CD4-positive, alpha-beta T cell treated with Interleukin-17A for 4 hours (primary cell): ENCODE results near the gene KLHDC1.
"Not testable (repeated sequence)": the region's sequence is repeated elsewhere in the genome, so short reads cannot be mapped to it uniquely, and the experiment has no call there.

Experiments
- DNase-seq: peaks from one replicate; pipeline ENCODE4 v3.0.0-alpha.2; 2020; ENCODE audit warnings: mixed read lengths

Gene KLHDC1, protein sequence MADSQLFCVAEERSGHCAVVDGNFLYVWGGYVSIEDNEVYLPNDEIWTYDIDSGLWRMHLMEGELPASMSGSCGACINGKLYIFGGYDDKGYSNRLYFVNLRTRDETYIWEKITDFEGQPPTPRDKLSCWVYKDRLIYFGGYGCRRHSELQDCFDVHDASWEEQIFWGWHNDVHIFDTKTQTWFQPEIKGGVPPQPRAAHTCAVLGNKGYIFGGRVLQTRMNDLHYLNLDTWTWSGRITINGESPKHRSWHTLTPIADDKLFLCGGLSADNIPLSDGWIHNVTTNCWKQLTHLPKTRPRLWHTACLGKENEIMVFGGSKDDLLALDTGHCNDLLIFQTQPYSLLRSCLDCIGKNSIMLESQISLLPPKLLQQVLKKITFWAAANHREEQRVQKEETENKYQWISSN

DNA sequence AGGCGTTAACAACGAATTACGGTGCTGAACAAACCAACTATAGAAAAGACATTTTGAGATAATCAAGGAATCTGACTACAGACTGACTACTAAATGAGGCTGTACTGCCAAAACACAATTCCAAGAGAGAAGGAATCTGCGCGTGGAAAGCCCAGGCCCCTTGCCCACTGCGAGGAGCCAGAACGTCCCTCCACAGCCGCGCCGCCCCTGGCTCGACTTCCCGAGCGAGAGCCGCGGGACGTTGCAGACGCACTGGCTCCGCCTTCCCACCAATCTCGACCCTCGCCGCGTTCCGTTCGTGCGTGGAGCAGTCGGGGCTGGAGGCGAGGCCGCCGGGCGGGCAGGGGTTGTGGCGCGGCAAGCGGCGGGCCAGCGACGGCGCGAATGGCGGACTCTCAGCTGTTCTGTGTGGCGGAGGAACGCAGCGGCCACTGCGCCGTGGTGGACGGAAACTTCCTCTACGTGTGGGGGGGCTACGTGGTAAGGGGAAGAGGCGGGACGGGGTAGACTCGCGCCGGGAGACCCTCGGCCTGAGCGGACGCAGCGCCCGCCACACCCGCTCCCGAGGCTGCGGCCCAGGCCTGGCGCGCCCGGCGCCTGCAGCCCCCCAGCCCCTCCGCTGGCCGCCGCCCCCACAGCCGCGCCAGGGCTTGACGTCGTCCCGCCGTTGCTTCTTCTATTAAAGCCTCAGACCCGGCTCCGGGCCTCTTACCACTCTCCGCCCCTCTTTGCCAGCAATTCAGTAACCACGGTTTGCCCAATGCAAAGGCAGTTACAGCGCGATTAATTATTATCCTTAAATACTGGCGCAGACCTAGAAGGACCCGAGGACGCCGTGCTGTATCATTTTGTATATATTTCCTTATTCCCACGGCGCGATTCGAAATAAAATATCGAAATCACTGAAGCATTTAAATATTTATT lies at the start of gene KLHDC1:
Gene KLHDC1 (plus strand): TSS at position 310 of the 924 bp plus-strand sequence. CDS start 75 bp downstream, at position 385.
- DNase-seq: peak; percentile 89

DNA sequence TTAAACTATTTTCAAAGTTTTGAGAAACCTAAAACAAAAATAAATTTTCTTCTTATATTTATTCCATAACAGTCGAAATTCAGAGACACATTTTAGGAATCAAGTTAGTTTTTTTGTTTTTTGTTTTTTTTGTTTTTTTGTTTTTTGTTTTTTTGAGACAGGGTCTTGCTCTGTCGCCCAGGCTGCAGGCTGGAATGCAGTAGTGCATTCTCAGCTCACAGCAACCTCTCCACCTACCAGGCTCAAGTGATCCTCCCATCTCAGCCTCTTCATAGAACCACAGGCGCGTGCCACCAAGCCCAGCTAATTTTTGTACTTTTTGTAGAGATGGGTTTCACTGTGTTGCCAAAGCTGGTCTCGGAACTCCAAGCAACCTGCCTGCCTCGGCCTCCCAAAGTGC lies 39.4 kb upstream of the KLHDC1 start:
- DNase-seq: no peak

DNA sequence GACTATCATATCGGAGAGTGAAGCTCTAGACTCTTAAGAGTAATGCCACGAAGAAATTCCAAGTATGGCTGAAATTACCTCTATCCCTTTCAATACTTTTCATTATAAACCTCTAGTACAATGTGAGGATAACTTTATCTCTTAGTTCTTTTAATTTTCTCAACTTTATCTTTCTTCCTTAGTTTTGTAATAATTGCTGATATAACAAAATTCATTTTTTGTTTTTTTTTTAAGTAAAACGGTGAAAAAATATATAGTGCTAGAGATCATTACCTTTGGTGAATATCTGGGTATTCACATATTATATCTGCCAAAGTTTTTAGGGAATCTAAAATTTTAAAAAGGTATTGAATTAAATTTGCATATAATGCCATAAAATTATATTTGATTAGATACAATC lies 38.4 kb upstream of the KLHDC1 start:
- no peak for DNase-seq

DNA sequence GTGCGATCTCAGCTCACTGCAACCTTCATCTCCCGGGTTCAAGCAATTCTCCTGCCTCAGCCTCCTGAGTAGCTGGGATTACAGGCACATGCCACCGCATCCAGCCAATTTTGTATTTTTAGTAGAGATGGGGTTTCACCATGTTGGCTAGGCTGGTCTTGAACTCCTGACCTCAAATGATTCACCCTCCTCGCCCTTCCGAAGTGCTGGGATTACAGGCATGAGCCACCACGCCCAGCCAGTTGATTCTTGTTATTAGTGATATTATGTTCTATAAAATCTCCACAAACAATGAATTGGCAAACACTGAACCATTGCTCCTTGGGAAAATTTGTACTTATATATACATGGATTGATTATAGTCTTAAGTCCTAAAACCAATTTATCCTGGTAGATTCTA lies 35.4 kb upstream of the KLHDC1 start:
- DNase-seq: not testable (repeated sequence)

DNA sequence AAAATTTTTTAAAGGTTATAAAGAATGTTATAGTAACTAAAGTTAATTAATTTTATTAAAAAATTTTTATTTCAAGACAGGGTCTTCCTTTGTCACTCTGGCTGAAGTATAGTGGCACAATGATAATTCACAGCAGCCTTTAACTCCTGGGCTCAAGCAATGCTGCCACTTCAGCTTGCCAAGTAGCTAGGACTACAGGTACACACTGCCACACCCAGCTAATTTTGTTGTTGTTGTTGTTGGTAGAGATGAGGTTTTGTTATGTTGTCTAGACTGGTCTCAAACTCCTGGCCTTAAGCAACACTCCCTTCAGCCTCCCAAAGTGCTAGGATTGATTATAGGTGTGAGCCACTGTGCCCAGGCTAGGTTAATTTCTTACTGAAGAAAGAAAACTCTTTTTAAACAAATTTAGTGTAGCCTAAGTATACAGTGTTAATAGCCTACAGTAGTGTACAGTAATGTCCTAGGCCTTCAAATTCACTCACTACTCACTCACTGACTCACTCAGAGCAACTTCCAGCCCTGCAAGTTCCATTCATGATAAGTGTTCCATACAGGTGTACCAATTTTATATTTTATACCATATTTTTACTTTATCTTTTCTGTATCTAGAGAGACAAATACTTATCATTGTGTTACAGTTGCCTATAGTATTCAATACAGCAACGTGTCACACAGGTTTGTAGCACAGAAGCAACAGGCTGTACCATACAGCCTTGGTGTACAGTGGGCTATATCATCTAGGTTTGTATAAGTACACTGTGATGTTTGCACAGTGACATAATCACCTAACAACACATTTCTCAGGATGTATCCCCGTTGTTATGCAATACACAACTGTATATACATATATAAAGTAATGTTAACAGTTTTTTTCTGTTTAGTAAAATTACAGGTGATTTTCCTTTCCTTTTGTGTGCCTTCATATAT lies 33.1 kb upstream of the KLHDC1 start:
- DNase-seq: no peak

DNA sequence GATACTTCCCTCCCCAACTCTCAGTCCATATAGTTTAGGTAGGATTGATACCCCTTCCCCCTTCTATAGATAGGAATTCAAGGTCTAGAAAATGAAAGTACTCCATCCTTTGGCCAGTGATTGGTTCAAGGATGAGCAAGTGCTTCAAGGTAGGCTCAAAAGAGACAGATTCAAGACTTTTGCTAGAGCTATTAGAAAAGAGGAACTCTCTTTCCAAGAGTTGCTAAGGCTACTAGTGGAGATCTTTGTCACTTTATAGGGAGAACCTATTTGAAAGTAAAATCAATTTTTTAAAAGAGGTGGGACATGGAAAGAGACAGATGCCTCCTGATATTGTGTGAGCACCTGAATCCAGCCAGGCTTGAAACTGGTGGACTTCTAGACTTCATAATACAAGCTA lies 22.4 kb upstream of the KLHDC1 start:
- DNase-seq: no peak

DNA sequence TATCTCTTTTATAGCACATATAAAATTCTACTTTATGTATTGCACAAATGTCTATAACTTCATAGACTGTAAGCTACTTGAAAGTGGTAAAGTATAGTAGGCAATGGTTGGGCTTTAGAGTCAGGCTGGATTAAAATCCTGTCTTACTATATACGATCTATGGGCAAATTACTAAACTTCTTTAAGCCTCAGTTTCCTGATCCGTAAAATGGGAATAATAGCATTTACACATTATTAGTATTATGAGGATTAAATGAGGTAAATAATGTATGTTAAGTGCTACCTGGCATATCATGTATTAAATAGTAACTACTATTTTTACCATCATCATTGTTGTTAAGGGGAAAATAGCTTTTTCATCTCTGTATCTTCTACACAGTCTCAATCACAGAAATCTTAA lies 19.3 kb upstream of the KLHDC1 start:
- no peak for DNase-seq

DNA sequence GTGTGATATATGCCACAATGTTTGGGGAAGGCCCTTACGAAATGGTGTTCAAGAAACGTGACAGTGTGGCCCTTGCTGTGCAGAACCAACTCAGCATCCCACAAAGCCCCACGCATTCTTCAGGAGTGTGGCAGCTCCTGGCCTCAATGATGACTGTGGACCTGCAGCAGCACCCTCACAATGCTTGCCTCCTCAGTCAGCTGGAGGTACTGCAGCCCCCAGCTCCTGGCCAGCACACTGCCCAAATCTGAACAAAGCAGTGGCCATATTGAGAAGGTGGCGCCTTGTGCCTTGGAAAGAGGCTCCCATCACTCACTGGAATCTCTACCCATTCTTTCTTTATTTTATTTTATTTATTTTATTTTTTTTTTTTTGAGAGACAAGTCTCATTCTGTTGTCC lies 15.3 kb upstream of the KLHDC1 start:
- no peak for DNase-seq

DNA sequence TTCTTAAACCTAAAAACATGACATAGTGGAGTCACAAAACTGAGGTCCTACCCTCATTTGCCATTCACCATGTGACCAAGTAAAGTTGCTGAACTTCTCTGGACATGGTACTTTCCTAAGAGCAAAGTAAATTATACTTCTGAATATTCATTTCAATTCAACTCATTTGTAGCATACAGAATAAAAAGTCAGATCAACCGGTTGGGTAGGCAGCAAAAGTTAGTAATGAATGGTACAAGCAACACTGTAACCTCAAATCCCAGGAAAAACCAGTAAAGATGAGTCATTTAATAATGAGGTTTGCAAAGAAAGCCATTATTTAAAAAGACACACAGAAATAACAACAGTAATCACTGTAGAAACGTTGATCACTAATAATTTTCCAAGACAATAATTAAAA lies 13.6 kb upstream of the KLHDC1 start:
- no peak for DNase-seq

DNA sequence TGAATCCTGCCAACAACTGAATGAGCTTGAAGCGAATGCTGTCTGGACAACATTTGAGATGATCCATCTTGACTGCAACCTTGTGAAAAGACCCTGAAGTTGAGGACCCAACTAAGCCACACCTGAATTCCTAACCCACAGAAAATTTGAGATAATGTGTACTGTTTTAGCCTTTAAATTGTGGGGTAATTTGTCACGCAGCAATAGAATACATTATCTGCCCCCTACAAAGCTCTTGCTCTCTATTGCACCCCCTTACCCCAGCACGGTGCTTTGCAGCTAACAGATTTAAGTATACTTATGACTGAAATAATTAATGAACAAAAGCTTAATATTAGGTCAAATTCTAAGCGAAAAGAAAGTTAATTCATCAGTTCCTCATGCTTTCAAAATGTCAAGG lies 6.5 kb upstream of the KLHDC1 start:
- no peak for DNase-seq

DNA sequence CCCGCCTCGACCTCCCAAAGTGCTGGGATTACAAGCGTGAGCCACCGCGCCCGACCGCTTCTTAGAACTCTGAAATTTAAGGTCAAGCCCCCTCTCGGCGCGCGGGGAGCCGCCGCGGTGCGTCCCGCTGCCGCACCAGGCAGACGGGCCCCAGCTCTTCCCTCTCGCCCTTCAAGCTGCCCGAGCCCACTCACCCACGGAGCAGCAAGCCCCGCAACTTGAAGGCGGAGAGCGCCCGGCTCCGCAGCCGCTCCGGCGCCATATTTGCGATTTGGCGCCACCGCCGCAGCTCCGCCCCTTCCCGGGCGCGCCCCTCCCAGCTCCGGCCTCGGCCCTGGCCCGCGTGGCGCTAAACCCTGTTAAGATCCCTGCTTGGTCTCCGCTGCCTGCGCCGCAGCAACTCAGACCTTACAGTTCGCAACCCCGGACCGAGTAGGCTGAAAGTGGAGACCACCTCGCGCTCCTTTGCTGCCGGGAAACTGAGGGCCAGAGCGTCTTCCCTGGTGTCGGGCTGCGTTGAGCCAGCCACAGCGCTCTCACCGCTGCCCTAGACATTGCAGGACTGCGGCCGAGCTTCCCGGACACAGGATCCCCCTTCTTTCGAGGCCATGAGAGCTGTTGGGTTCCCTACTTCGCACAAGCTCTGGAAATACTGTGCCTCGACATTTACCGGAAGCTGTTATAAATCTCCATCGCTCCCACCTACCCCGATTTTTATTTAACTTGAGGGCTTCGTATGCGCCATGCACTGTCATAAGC lies 4.8 kb upstream of the KLHDC1 start, which contains the start of gene POLE2:
Gene POLE2 (minus strand): TSS at position 273 of the 759 bp plus-strand sequence. CDS start 11 bp downstream, at position 262.
- peak; percentile 84 for DNase-seq

DNA sequence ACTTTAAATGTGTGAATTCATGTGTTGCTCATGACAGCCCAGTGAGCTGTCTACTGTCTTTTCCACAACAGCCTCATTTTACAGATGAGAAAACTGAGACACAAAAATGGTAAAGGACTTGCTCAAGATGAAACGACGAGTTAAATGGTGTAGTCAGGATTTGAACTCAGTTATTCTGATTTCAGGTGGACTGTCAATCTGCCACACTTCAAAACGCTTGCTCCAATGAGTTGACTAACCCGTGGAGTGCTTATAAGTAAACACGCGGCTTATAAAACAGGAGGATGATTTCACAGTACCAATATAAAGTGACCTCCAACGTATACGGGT lies 4.3 kb upstream of the KLHDC1 start:
- DNase-seq: no peak

DNA sequence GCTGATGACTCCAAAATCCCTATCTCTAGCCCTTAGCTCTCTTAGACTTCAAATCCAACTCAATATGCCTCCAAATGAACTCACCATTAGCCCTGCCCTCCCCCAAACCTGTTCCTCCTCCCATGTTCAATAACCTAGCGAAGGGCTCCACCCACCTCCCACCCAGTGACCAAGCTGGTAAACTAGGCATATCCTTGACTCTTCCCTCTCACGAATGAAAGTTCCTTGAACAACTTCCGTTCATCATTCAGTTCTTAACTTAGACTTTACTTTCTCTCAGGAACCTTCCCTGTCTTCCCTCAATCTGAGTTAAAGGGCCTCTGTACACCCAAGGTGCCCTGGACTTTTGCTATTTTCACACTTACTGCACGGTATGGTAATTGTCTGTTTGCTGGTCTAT lies 1.9 kb upstream of the KLHDC1 start:
- no peak for DNase-seq

DNA sequence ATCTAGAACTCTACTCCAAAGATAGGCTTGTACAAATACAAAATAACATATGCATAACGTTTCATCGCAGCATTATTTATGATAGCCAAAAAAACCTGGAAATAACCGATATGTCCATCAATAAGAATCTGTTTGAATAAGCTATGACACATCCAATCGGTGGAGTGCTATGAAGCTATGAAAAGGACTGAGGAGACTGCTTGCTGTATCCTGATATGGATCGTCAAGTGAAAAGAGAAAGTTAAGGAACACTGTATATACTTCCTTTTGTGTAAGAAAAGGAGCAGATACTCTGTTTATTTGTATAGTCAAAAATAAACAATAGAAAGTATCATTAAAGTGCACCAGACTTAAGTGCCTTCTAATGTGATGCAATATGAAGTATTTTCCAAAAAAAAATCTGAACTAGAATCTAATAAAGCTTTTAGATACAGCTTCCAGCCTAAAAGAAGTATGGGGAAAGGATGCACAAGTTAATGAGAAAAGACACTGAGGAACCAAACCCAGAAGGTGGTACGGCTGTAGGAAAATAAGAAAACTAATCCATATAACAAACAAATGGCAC lies 645 bp upstream of the KLHDC1 start:
- no peak for DNase-seq

DNA sequence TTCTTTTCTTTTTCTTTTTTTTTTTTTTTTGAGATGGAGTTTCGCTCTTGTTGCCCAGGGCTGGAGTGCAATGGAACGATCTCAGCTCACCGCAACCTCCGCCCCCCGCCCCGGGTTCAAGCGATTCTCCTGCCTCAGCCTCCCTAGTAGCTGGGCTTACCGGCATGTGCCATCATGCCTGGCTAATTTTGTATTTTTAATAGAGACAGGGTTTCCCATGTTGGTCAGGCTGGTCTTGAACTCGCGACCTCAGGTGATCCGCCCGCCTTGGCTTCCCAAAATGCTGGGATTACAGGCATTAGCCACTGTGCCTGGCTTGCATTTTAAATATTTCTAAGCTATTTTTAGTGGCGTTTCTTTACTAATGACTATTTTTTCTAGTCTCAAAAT lies 810 bp downstream of the KLHDC1 start:
- DNase-seq: not testable (repeated sequence)

DNA sequence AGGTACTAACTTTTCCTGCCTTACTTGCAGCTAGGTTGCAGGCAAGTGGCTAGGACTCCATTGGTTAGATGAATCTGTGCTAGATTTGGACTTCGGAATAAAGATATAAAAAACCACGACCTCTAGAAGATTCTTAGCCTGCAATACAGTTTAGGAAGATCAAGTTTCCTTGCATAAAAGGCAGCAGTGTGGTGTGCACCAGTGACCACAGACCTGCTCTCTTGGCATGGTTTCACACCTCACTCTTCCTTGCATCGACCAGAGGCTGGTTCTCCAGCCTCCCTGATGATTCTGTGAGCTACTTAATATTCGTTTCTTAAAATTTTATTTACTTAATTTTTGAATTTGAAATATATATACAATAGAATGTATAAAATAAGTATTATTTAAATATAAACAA lies 9.8 kb downstream of the KLHDC1 start:
- no peak for DNase-seq

DNA sequence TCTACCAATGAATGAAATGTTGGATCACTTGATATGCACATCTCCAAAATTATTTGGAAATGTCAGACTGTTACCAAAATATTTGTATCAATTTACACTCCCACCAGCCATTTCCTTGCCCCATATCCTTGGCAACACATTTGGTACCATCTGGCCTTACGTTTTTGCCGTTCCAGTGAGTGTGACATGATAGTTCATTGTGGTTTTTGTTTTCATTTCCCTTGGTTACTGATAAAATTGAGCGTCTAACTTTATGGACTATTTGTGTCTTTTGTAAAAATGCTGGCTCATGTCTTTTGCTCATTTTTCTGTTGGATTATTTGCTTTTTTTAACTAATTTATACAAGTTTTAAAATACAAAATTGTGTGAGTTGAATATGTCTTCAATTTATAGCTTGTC lies 11.0 kb downstream of the KLHDC1 start:
- no peak for DNase-seq

DNA sequence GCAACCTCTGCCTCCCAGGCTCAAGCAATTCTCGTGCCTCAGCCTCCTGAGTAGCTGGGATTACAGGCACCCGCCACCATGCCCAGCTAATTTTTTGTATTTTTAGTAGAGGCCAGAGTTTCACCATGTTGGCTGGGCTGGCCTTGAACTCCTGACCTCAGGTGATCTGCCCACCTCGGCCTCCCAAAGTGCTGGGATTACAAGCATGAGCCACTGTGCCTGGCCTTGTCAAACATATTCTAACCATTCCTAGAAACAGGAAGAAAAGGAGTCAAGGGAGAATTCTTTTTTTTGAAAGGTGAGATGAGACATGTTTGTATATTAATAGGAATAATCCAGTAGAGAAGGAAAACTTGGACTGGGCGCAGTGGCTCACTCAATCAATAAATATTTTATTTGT lies 11.6 kb downstream of the KLHDC1 start:
- DNase-seq: not testable (repeated sequence)

DNA sequence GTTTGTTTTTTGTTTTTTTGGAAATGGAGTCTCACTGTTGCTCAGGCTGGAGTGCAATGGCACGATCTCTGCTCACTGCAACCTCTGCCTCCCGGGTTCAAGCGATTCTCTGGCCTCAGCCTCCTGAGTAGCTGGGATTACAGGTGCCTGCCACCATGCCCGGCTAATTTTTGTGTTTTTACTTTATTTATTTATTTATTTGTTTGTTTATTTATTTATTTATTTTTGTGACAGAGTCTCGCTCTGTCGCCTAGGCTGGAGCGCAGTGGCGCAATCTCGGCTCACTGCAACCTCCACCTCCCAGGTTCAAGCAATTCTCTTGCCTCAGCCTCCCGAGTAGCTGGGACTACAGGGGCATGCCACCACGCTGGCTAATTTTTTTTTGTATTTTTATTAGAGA lies 18.1 kb downstream of the KLHDC1 start:
- DNase-seq: not testable (repeated sequence)

DNA sequence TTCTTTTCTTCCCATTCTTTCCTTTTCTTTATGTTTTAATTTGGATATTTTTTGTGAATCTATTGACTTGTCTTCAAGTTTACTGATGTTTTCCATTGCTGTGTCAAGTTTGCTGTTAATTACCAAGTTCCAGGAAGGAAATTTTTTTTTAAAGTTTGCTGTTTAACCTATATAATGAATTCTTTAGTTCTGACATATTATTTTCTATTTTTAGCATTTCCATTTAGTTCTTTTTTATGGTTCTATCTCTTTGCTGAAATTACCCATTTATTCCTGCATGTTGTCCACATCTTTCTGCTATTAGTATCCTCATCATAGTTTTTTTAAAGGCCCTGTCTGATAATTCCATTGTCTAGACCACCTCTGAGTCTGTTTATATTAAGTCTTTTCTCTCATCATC lies 27.8 kb downstream of the KLHDC1 start:
- no peak for DNase-seq

DNA sequence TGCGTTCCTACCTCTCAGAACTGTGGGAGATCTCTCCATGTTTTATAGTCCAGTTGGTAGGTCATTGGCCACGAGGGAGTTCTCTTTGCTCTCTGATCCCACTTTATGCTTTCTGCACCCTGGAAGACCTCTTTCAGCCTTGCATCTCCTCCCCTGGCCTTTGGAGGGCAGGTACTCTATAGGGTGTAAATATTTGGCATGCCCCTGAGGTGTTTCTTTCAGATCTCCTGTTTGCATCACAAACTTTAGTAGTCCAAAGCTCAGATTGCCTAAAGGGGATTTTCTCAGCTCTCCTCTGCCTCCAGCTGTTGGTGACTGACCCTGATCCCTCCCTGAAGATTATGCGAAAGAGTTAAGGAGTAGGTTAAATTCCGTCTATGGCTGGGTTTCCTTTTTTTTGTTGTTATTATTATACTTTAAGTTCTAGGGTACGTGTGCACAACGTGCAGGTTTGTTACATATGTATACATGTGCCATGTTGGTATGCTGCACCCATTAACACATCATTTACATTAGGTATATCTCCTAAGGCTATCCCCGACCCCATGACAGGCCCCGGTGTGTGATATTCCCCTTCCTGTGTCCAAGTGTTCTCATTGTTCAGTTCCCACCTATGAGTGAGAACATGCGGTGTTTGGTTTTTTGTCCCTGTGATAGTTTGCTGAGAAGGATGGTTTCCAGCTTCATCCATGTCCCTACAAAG lies 29.0 kb downstream of the KLHDC1 start:
- not testable (repeated sequence) for DNase-seq
